ENCODE data around the gene FRS2. TPM values are rescaled to one million over a fixed set of nuclear protein-coding genes. Genes with fewer than 3 reads are reported as not detected.

FRS2 gene
- total RNA-seq, 4 donors from 2014 or later = 46.6 to 64.7 (median 55.6) TPM

- TF ChIP-seq, protein P1, sequence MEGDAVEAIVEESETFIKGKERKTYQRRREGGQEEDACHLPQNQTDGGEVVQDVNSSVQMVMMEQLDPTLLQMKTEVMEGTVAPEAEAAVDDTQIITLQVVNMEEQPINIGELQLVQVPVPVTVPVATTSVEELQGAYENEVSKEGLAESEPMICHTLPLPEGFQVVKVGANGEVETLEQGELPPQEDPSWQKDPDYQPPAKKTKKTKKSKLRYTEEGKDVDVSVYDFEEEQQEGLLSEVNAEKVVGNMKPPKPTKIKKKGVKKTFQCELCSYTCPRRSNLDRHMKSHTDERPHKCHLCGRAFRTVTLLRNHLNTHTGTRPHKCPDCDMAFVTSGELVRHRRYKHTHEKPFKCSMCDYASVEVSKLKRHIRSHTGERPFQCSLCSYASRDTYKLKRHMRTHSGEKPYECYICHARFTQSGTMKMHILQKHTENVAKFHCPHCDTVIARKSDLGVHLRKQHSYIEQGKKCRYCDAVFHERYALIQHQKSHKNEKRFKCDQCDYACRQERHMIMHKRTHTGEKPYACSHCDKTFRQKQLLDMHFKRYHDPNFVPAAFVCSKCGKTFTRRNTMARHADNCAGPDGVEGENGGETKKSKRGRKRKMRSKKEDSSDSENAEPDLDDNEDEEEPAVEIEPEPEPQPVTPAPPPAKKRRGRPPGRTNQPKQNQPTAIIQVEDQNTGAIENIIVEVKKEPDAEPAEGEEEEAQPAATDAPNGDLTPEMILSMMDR (IDR thresholded peaks at IDR 0.05; ENCODE audit: low read depth) = no peak
These were observed 63.7 kb downstream of the FRS2 start for GRCh38 chr12:69533844-69534243.

GRCh38 chr12:69534389-69534822 is 64.2 kb downstream of the FRS2 start:
- TF ChIP-seq, protein P1 (IDR thresholded peaks at IDR 0.05; ENCODE audit: low read depth) = no peak

DNA sequence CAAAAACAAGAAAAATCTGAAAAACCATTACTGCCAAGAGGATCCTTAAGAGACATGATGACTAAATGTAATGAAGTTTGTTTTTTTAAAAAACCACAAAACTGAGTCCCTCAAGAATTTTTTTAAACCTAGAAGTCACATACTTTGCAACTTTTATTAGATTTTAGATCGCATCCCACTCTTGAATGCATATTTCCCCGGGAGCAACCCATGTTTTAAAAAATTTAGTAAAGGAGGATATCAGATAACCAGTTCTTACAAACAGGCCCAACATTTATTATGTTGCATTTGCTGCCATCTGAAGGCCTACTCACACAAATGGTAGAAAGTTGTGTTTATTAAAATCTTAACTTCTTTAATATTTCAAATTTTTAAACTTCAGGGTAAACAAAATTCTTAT is 70.8 kb downstream of the FRS2 start:
- TF ChIP-seq, protein P1 (IDR thresholded peaks at IDR 0.05; ENCODE audit: low read depth) = no peak

GRCh38 chr12:69544087-69544486 is 73.9 kb downstream of the FRS2 start:
- TF ChIP-seq, protein P1 (IDR thresholded peaks at IDR 0.05; ENCODE audit: low read depth) = no peak

DNA sequence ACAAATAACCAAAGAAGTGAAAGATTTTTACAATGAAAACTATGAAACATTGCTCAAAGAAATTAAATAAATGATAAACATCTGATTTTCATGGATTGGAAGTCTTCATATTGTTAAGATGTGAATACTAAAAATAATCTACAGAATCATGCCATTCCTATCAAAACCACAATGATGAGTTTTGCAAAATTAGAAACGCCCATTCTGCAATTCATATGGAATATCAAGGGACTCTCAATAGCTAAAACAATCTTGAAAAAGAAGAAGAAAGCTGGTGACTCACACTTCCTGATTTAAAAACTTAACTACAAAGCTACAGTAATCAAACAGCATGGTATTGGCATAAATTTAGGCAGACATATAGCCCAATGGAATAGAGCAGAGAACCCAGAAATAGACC is 74.9 kb downstream of the FRS2 start:
- TF ChIP-seq, protein P1 (IDR thresholded peaks at IDR 0.05; ENCODE audit: low read depth) = no peak

GRCh38 chr12:69546693-69547438 is 76.7 kb downstream of the FRS2 start:
- TF ChIP-seq, protein P1 (IDR thresholded peaks at IDR 0.05; ENCODE audit: low read depth) = no peak

DNA sequence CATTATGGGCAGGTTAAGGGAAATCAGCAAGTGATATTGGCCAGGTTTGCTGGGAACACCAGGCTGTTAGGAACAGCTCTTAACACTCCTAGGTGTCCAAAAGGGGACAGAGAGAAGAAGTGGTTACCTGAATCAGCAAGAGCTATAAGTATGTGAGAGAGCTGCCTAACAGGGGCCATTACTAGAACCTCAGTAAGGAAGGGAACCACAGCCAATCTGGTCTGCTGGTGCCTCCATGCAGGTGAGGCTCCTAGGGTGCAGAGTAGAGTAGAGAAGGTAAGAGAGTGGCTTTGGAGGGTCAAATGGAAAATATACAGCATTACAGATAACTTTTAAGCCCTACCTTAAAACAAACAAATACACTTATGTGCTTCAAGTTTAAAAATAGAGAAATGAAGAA is 78.5 kb downstream of the FRS2 start:
- TF ChIP-seq, protein P1 (IDR thresholded peaks at IDR 0.05; ENCODE audit: low read depth) = no peak
